Glutamatergic neuron (in vitro differentiated cells): Measurements from ENCODE around the gene HMG20B. TPM values are rescaled to one million over a fixed set of nuclear protein-coding genes. Genes with fewer than 3 reads are reported as not detected.

ENCODE experiments used
- DNase-seq: peaks from one replicate; pipeline ENCODE4 v3.0.0; 2022
- H3K27ac Mint-ChIP-seq: one replicate; pipeline ENCODE4 v1.8.0; 2020; ENCODE audit warnings: mild to moderate bottlenecking, mixed read lengths, inconsistent platforms; ENCODE audit not compliant: unreplicated experiment
- H3K27me3 Mint-ChIP-seq: one replicate; pipeline ENCODE4 v1.8.0; 2020; ENCODE audit warnings: mild to moderate bottlenecking, moderate library complexity, mixed read lengths, inconsistent platforms; ENCODE audit not compliant: unreplicated experiment
- H3K36me3 Mint-ChIP-seq: one replicate; pipeline ENCODE4 v1.8.0; 2020; ENCODE audit warnings: mild to moderate bottlenecking, mixed read lengths, inconsistent platforms; ENCODE audit not compliant: unreplicated experiment
- H3K4me1 Mint-ChIP-seq: one replicate; pipeline ENCODE4 v1.8.0; 2020; ENCODE audit warnings: mild to moderate bottlenecking, low read depth, mixed read lengths, inconsistent platforms; ENCODE audit not compliant: unreplicated experiment
- H3K4me3 Mint-ChIP-seq: one replicate; pipeline ENCODE4 v1.8.0; 2020; ENCODE audit warnings: mild to moderate bottlenecking, mixed read lengths, inconsistent platforms; ENCODE audit not compliant: unreplicated experiment
- H3K9me3 Mint-ChIP-seq: one replicate; pipeline ENCODE4 v1.8.0; 2020; ENCODE audit warnings: mild to moderate bottlenecking, moderate library complexity, mixed read lengths, inconsistent platforms; ENCODE audit not compliant: unreplicated experiment
- CTCF ChIP-seq: fragments of 200-600 bp; sonication (generic); IDR thresholded peaks from one replicate; pipeline ENCODE4 v1.5.0; 2021; ENCODE audit not compliant: partially characterized antibody, unreplicated experiment
- total RNA-seq: library from RNA; stranded (reverse); fragmentation: NEBNext Ultra II Directional; extraction: Animal tissue kit (Norgen Biotek cat#: 25700); gene quantifications from one replicate; pipeline ENCODE4 v1.2.1, GENCODE V29; 2021; ENCODE audit not compliant: unreplicated experiment

Gene HMG20B
- total RNA-seq, 1 donor from 2014 or later: 55.3 TPM

- Mint-ChIP-seq H3K4me3 (no peak overlapping the region), H3K9me3 (no peaks in the 10 kb centered on the region), H3K27me3 (peaks cover 10% of the 10 kb centered on the region), H3K36me3 (no peaks in the 10 kb centered on the region), H3K4me1 (peaks cover 2% of the 10 kb centered on the region), H3K27ac (no peak overlapping the region)
- no peak for TF ChIP-seq CTCF
- DNase-seq: no peak
Observed at GRCh38 chr19:3605770-3606169, 33.0 kb downstream of the HMG20B start.

GRCh38 chr19:3606174-3606689 lies 33.5 kb downstream of the HMG20B start:
- no peak overlapping the region for H3K4me3 Mint-ChIP-seq
- peaks cover 2% of the 10 kb centered on the region for H3K4me1 Mint-ChIP-seq
- no peaks in the 10 kb centered on the region for H3K9me3 Mint-ChIP-seq
- no peak overlapping the region for H3K27ac Mint-ChIP-seq
- TF ChIP-seq CTCF: no peak
- H3K27me3 Mint-ChIP-seq: peaks cover 10% of the 10 kb centered on the region
- H3K36me3 Mint-ChIP-seq: no peaks in the 10 kb centered on the region
- DNase-seq: no peak

- no peak for TF ChIP-seq CTCF
- Mint-ChIP-seq H3K36me3 (no peaks in the 10 kb centered on the region), H3K27me3 (peaks cover 10% of the 10 kb centered on the region), H3K9me3 (no peaks in the 10 kb centered on the region), H3K4me1 (peaks cover 2% of the 10 kb centered on the region), H3K27ac (no peak within 1 kb of the TSS), H3K4me3 (no peak within 1 kb of the TSS)
- DNase-seq: peak; percentile 67
Observed at GRCh38 chr19:3606690-3607289, 34.0 kb downstream of the HMG20B start, which contains the start of gene TBXA2R. TBXA2R (minus strand) TSS chr19:3606875; CDS start chr19:3600634, 6,241 bp downstream.

GRCh38 chr19:3607303-3608078 lies 34.7 kb downstream of the HMG20B start:
- no peak overlapping the region for H3K27ac Mint-ChIP-seq
- no peak for TF ChIP-seq CTCF

More at GRCh38 chr19:3607303-3608078, 34.7 kb downstream of the HMG20B start:
- H3K36me3 Mint-ChIP-seq: no peaks in the 10 kb centered on the region
- H3K27me3 Mint-ChIP-seq: peaks cover 10% of the 10 kb centered on the region
- no peak for DNase-seq
- no peaks in the 10 kb centered on the region for H3K9me3 Mint-ChIP-seq
- H3K4me3 Mint-ChIP-seq: no peak overlapping the region
- H3K4me1 Mint-ChIP-seq: peaks cover 2% of the 10 kb centered on the region
